ENCODE measurements around the gene UBE2Z.
A peak's percentile ranks its signal among the peaks of the same experiment; 100 is the strongest.
"Not testable (repeated sequence)": the region's sequence is repeated elsewhere in the genome, so short reads cannot be mapped to it uniquely, and the experiment has no call there.

Gene UBE2Z

GRCh38 chr17:48871035-48871550 is 37.1 kb upstream of the UBE2Z start:
- Histone ChIP-seq H3K4me3 (ENCODE audit: low read depth, low read length) (no peak overlapping the region), H3K27me3 (peaks cover 30% of the 10 kb centered on the region), H3K36me3 (no peaks in the 10 kb centered on the region; the same call in 1 of the 2 replicates), H3K9me3 (no peaks in the 10 kb centered on the region), H3K4me1 (no peaks in the 10 kb centered on the region)
- no peak for DNase-seq
- no peak for TF ChIP-seq CTCF (IDR thresholded peaks at IDR 0.05; ENCODE audit: low read depth, low read length)

- TF ChIP-seq CTCF (IDR thresholded peaks at IDR 0.05; ENCODE audit: low read depth, low read length): no peak
- H3K4me1 ChIP-seq: no peaks in the 10 kb centered on the region
- peaks cover 30% of the 10 kb centered on the region for H3K27me3 ChIP-seq
- H3K36me3 ChIP-seq: no peaks in the 10 kb centered on the region; the same call in 1 of the 2 replicates
- DNase-seq: no peak
- H3K9me3 ChIP-seq: no peaks in the 10 kb centered on the region
- H3K4me3 ChIP-seq (ENCODE audit: low read depth, low read length): no peak overlapping the region
These were observed 36.5 kb upstream of the UBE2Z start for GRCh38 chr17:48871551-48872351.

- not testable (repeated sequence) for H3K4me1 ChIP-seq; H3K9me3 ChIP-seq; H3K4me3 ChIP-seq (ENCODE audit: low read depth, low read length); DNase-seq; H3K36me3 ChIP-seq
- H3K27me3 ChIP-seq: peaks cover 32% of the 10 kb centered on the region
These were observed 35.8 kb upstream of the UBE2Z start for GRCh38 chr17:48872409-48872808.

GRCh38 chr17:48873209-48873608 is 35.0 kb upstream of the UBE2Z start:
- no peak for TF ChIP-seq CTCF (IDR thresholded peaks at IDR 0.05; ENCODE audit: low read depth, low read length)
- Histone ChIP-seq H3K36me3 (no peaks in the 10 kb centered on the region; the same call in 1 of the 2 replicates), H3K4me1 (no peaks in the 10 kb centered on the region), H3K9me3 (no peaks in the 10 kb centered on the region), H3K27me3 (peaks cover 34% of the 10 kb centered on the region), H3K4me3 (ENCODE audit: low read depth, low read length) (no peak overlapping the region)
- no peak for DNase-seq

GRCh38 chr17:48873696-48874443 is 34.3 kb upstream of the UBE2Z start:
- TF ChIP-seq CTCF (IDR thresholded peaks at IDR 0.05; ENCODE audit: low read depth, low read length): no peak
- Histone ChIP-seq H3K9me3 (no peaks in the 10 kb centered on the region), H3K4me3 (ENCODE audit: low read depth, low read length) (no peak overlapping the region), H3K27me3 (peaks cover 29% of the 10 kb centered on the region), H3K36me3 (no peaks in the 10 kb centered on the region), H3K4me1 (no peaks in the 10 kb centered on the region)
- no peak for DNase-seq

GRCh38 chr17:48878920-48879898 is 29.0 kb upstream of the UBE2Z start:
- DNase-seq: peak; percentile 59
- no peak overlapping the region for H3K4me3 ChIP-seq (ENCODE audit: low read depth, low read length)
- H3K9me3 ChIP-seq: no peaks in the 10 kb centered on the region
- TF ChIP-seq CTCF (IDR thresholded peaks at IDR 0.05; ENCODE audit: low read depth, low read length): peak; percentile 99
- H3K4me1 ChIP-seq: no peaks in the 10 kb centered on the region
- no peaks in the 10 kb centered on the region for H3K36me3 ChIP-seq
- H3K27me3 ChIP-seq: peaks cover 7% of the 10 kb centered on the region

Data from BE2C (cell line).